ENCODE results near the gene SOHLH2.

The SOHLH2 gene

DNA sequence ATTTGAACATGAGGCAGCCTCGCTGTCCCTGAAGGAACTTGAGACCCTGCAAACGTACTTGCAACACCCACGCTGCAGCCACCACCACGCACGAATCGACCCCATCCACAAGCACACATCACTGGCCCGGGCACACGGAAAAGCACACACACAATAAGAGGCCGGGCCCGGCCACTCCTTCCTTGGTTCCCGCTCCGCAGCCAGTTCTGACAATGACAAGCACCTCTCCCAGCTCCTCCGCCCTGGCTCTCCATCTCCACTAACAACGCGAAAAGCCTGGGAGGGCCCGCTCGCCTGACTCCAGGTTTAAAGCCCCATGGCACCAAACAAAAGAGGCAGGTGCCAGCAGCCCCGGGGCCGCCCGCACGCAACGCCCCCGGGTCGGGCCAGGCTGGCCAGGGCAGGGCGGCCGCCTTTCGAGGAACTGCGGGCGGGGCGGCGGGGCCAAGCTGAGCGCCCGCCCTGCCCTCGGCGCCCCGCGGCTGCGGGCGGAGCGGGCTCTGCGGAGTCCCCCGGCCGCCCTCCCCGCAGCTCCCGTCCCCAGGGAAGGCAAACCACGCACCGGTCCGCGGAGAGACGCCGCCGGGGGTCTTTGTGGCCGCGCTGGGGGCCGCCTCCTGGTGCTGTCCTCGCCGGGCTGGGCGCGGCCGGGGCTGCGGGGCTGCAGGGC, 83.7 kb downstream of the SOHLH2 start:
- no peak for DNase-seq

DNA sequence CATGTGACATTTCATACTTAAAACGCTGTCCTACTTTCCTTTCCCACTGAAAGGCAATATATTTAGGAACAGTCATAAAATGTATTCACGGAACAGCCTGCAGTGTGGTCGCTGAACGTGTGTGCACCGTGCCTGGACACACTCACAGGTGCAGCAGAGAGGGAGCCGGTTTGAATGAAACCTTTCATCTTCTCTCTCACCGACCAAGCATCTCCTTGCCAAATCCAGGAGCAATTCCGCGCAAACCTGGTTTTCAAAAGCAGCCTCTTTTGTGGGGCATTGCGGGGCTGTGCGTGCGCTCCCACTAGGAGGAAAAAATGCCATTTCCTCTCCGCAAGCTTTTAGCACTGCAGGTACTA, 84.2 kb downstream of the SOHLH2 start:
- DNase-seq, result no peak

DNA sequence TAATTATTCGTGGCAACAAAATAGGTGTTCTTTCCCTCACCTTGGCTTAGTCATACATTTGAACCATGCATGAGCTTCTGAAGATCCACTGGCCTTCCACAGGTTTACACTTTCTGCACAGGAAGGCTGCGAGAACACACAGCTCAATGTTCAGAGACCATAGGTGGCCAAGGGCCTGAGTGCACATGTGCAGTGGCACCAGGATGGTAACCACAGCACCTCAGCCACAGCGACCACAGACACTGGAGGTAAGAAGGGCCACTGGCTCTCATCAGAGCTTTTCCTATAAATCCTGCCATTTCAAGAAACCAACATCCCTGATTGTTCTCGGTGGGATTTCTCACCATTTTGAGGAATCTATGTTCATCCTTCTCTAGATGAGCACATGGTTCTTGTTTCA, 84.8 kb downstream of the SOHLH2 start:
- no peak for DNase-seq

DNA sequence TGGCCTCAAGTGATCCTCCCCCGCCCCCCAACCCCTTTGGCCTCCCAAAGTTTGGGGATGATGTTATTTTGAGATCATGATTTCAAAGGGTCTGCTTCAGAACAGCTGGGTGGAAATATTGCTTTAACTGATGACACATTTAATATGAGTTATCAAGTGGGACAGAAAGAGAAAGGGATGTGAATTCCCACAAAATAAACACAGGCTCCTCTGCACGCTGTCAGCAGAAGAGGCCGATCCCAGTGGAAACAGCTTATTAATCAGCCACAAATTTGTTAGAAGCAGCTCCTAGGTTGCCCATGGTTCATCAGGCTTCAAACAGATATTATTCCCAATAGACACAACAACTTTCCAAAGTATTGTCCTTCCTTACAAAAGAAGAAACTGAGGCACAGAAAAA, 87.9 kb downstream of the SOHLH2 start:
- no peak for DNase-seq

DNA sequence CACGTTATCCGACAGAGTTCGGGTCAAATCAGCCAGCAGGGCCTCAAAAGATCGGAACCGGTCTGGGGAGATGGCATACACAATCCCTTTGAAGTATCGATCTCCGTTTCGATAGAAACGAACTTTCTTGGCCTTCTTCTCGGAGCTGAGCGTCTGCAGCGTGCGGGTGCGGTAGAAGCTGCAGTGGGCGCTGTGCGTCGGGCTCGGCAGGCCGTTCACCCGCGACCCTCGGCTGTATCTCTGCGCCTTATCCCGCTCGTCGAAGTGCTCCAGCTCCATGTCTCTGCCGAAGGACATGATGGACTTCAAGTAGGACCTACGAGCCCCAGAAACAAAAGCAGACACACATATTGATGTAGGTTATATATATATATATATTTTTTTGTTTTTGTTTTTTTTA, 88.5 kb downstream of the SOHLH2 start:
- DNase-seq, result no peak

DNA sequence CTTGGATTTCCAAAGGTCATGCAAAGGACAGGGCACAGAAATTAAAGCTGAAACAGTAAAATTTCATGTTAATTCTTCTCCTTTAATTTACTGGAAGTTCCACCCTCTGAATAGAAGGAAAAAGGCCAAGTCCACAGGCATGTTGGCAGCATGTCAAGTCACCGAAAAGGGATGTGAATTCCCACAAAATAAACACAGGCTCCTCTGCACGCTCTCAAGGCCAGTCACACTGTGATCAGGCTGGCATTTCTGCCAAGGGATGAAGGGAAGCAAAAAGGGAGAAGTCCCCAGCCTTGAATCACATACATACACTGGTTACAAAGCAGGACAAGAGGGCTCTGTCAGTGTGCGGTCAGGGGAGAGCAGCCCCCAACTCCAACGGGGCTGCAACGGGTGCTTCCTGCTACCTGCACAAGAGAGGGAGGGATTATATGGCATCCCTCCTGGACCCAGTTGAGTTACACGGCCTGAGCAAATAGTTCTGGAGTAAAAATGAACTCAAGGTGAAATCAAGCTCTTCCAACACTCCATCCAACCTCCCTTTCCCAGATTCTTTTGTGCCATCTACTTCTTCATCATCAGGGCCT, 90.0 kb downstream of the SOHLH2 start:
- DNase-seq, result no peak

Measured in NCI-H1436 (cell line).